ENCODE data around the gene IFNL2.

- TF ChIP-seq EP300 (IDR thresholded peaks at IDR 0.05) (no peak), CTCF (IDR thresholded peaks at IDR 0.05) (no peak), POLR2A (IDR thresholded peaks at IDR 0.05) (no peak)
These were observed 28.7 kb downstream of the IFNL2 start for GRCh38 chr19:39296906-39297305.

Data from tibial nerve (tissue), 4 donors.